ENCODE measurements around the gene ROCK2.

GRCh38 chr2:11201969-11202368 is 142.5 kb downstream of the ROCK2 start:
- no peak for TF ChIP-seq CTCF (IDR thresholded peaks at IDR 0.05 in 4 of 5, conservative IDR thresholded peaks at IDR 0.05 in 1 of 5)
- TF ChIP-seq POLR2A (IDR thresholded peaks at IDR 0.05), result no peak
